ENCODE data around the gene BHLHA15.
A peak's percentile ranks its signal among the peaks of the same experiment; 100 is the strongest.

BHLHA15 gene

GRCh38 chr7:98187138-98187502 is 24.1 kb upstream of the BHLHA15 start:
- no peak for DNase-seq (ENCODE audit: low read depth)

- DNase-seq (ENCODE audit: low read depth), result no peak
These were observed 21.7 kb upstream of the BHLHA15 start for GRCh38 chr7:98189559-98189958.

DNA sequence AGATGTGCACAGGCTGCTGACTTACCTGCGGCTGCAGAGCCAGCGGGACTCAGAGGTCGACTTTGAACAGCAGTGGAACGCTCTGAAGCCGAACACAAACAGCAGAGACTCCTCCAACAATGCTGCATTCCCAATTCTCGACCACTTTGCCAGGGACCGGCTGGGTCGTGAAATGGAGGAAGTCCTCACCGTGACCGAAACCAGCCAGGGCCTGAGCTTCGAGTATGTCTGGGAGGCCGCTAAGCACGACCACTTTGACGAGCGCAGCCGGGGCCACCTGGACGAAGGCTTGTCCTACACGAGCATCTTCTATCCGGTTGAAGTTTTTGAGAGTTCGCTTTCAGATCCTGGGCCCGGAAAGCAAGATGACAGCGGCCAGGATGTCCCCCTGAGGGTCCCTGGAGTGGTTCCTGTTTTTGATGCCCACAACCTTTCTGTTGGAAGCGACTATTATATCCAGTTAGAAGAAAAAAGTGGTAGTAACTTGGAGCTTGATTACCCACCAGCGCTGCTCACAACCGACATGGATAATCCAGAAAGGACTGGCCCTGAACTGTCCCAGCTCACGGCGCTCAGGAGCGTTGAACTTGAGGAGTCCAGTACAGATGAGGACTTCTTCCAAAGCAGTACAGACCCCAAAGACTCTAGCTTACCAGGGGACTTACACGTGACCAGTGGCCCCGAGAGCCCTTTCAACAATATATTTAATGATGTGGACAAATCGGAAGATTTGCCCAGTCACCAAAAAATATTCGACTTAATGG is 19.4 kb upstream of the BHLHA15 start:
- no peak for DNase-seq (ENCODE audit: low read depth)

DNA sequence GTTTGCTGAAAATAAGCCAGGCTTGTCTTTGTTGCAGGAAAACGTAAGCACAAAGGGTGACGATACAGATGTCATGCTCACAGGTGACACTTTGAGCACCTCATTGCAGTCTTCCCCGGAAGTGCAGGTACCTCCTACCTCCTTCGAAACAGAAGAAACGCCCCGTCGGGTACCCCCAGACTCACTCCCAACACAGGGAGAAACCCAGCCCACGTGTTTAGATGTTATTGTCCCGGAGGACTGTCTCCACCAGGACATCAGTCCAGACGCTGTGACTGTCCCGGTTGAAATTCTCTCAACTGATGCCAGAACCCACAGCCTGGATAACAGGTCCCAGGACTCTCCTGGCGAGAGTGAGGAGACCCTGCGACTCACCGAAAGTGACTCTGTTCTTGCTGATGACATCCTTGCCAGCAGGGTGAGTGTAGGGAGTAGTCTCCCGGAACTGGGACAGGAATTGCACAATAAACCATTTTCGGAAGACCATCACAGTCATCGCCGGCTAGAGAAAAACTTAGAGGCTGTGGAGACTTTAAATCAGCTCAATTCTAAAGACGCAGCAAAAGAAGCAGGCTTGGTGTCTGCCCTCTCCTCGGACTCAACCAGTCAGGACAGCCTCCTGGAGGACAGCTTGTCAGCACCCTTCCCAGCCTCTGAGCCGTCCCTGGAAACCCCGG is 18.3 kb upstream of the BHLHA15 start:
- DNase-seq (ENCODE audit: low read depth), result no peak

- DNase-seq (ENCODE audit: low read depth), result no peak
These were observed 17.6 kb upstream of the BHLHA15 start for GRCh38 chr7:98193474-98194180.

DNA sequence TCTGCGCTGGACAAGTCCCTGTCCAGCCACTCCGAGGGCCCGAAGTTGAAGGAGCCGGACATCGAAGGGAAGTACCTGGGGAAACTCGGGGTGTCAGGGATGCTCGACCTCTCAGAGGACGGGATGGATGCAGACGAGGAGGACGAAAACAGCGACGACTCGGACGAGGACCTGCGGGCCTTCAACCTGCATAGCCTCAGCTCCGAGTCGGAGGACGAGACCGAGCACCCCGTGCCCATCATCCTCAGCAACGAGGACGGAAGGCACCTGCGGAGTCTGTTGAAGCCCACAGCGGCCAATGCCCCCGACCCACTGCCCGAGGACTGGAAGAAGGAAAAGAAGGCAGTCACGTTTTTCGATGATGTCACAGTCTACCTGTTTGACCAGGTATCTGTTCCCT is 17.1 kb upstream of the BHLHA15 start:
- DNase-seq (ENCODE audit: low read depth), result no peak

DNA sequence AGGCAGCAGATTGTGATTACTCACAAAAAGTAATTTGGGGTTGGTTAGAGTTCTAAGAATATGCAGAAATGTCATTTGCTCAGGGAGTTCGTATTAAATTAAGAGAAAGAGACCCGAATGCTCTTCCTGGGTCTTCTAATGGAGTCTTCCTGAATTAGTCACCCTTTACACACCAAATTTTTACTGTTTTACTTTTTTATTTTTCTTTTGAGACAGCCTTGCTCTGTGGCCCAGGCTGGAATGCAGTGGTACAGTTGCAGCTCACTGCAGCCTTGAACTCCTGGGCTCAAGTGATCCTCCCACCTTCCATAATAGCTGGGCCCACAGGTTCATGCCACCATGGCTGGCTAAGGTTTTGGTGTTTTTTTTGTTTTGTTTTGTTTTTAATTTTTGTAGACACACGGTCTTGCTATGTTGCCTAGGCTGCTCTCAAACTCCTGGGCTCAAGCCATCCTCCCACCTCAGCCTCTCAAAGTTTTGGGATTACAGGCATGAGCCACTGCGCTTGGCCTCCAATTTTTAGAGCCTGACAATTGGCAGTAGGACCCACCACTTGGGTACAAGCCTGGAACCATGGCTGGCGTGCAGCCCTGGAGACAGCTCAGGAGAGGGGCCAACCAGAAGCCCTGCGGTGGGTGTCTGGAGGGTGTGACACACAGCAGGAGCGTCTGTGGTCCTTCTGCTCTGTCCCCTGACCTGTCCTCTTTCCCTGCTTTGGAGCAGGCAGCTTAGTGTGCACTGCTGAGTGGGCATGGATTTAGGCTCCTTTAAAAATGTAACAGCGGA is 16.4 kb upstream of the BHLHA15 start:
- no peak for DNase-seq (ENCODE audit: low read depth)

GRCh38 chr7:98196706-98197605 is 14.3 kb upstream of the BHLHA15 start:
- no peak for DNase-seq (ENCODE audit: low read depth)

DNA sequence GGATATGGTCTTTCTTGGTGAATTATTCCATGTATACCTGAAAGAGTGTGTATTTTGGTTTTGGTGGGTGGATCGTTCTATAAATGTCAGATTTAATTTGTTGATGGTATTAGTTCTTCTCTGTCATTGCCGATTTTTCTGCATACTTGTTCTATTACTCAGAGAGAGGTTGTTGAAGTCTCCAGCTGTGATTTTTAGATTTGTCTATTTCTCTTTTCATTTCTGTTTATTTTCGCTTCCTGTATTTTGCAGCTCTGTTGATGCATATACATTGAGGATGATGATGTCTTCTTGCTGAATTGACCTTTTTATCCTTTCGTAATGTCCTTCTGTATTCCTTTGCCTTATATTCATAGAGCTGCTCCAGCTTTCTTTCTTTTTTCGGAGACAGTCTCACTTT is 12.1 kb upstream of the BHLHA15 start:
- no peak for DNase-seq (ENCODE audit: low read depth)

DNA sequence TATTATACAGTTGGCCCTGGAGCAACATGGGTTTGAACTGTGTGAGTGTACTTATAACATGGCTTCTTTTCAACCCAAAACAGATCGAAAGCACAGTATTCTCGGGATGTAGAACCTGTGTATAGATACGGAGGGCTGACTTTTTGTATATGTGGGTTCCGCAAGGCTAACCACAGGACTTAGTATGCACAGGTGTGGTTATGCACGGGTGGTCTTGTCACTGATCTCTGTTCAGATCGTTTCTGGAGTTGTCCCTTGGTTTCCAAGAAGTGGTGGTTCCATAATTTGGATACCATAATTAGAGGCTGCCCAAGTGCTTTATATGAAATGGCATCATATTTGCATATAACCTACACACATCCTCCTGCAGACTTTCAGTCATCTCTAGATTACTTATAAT is 10.9 kb upstream of the BHLHA15 start:
- no peak for DNase-seq (ENCODE audit: low read depth)

DNA sequence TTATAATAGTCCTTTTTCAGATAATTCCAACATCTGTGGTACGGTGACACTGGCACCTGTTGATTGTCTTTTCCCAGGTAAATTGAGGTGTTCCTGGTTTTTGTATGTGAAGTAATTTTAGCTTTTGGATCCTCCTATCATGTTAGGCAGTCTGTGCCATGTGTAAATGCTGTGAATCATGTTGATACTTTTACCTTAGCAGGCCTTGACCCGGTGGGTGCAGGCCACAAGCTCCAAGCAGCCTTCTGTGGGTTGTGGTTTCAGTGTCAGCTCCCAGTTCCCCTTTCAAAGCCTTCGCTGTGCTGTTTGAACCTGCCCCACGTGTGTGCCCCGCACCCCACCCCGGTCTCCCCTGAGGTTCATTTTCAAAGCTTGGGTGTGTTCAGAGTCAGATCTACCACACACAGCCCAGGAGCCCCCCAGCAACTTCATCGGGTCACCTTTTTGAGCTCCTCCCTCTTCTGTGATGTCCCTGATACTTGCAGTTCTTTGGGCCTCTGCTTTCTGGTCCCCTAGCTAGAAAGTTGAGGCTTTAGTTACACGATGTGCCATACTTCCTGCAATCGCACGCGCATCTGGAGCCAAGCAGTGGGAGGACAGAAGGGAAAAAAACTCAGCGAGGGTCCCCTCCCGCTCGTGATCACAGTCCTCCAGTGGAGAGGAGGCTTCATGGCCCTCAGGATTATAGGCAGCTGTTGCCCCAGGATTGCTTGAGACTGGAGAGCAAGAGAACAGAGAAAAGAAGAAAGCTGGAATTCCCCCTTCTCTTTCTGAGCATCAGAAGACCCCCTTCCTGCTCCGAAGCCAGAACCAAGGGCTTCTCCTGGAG is 8.7 kb upstream of the BHLHA15 start:
- DNase-seq (ENCODE audit: low read depth), result peak; percentile 63

GRCh38 chr7:98203261-98203963 is 7.8 kb upstream of the BHLHA15 start:
- no peak for DNase-seq (ENCODE audit: low read depth)

DNA sequence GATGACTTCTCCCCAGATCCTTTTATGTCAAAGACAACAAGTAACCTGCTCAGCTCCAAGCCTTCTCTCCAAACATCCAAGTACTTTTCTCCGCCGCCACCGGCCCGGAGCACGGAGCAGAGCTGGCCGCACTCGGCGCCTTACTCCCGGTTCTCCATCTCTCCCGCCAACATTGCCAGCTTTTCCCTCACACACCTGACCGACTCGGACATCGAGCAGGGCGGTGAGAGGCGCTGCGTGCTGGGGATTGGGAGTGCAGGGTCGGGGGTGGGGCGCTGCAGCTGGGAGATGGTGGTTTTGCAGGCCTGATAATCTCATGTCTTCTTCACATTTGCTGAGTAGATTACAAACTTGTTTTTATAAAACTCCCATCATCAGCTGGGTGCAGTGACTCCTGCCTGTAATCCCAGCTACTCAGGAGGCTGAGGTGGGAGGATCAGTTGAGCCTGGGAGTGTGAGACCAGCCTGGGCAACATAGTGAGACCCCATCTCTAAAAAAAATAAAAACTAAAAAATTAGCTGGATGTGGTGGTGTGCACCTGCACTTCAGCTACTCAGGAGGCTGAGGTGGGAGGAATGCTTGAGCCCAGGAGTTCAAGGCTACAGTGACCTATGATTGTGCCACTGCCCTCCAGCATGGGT is 7.2 kb upstream of the BHLHA15 start:
- DNase-seq (ENCODE audit: low read depth), result no peak

GRCh38 chr7:98204670-98205069 is 6.6 kb upstream of the BHLHA15 start:
- DNase-seq (ENCODE audit: low read depth), result no peak

DNA sequence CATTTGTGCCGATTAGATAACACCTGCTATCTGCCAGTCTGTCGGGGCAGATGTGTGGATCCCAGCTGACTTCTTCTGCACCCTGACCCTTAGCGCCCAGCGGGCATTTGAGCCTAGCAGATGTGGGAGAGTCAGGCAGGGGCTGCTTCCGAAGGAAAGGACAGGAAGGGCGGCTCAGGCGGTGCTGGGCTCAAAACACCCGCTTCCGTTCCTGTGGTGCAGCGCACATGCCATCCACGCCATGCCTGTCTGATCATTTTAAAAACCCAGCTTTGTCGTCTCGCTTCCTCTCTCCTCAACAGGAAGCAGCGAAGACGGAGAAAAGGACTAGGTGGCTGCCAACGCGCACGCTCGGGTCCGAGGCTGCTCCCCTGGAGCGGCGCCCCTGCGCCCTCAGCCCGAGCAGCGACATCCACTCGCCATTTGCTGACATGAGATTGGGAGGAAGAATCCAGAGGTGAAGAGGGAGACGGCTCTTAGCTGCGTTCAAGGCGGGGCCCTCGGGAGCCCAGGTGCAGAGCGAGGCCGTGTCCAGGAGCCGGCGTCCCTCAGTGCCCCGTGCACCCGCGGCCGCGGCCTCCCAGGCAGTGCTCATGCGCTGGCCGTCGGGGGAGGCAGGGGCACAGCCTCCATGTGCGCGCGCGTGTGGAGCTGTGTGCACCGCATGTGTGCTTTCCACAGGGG is 5.9 kb upstream of the BHLHA15 start:
- DNase-seq (ENCODE audit: low read depth), result no peak

DNA sequence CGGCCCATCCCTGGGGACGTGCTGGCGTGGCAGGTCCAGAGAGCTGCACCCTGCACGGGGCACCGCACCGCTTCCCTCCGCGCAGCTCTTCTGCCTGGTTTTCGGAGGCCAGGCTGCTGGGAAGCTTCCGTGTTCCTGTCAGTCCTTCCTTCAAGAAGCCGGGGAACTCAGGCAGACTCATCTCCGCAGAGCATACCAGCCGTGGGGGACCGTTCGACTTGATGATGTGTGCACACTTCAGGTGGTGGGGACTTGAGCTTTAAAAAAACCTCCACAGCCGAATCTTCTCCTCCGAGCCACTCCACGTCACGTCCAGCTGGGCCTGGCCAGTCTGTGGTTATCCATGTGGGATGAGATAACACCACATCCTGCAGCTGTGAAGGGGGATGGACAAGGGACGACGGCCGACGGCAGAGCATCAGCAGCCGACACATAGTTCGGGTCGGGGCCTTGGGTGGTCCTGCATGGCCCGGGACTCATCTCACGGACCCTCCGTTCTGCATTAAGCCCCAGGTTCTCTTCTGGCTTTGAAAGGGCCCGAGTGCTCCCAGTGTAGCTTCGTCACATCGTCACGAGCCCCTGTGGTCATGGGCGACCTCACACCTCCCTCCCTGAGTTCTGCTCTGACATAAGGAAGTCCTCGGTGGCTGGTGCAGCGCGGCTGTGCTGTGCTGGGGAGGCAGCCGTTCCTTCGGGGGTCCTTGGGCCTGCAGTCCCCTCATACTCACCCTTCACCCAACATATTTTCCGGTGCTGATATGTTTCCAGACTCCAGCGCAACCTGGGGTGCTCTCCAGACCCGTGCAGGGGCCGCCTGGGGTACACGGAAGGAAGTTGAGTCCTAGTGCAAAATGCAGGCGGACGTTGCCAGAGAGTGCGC is 4.5 kb upstream of the BHLHA15 start:
- no peak for DNase-seq (ENCODE audit: low read depth)

DNA sequence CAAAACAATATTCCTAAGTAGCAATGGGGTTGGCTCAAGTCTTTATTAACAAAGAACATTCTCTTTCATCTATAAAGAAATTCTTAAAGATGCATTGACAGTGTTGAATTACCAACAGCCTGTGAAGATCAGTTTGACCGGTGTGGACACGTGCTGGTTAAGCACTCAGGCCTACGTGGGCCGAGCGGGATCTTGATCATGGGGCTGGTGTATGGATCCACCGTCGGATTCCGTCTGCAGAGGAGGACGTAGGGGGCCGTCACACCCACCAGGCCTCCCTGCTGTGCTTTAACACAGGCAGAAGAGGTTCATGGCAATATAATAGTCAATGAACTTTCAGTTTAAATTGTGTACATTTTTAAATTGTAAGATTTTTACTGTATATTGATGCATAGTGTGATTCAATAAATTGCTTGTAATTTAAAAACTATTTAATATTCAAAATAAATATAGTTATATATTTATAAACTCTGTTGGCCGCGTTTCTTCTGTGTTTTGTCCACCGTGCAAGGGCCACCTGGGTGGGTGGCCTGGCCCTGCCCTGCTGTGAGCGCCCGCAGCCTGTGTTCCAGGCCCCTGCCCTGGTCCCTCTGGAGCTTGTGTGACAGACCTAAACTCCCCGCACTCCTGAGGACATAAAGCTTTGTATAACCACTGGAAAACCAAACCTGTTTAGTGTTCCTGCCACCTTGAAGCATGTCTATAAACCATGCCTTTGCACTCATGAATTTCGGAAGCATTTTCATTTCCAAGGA is 1.9 kb upstream of the BHLHA15 start:
- no peak for DNase-seq (ENCODE audit: low read depth)

All from activated T-cell treated with anti-CD3 and anti-CD28 coated beads for 24 hours (primary cell).